WI38 (cell line): Measurements from ENCODE around the gene ENAH.

Source experiments
- H3K4me3 ChIP-seq: 2 replicates; pipeline ENCODE4 v1.5.1; 2011; ENCODE audit warnings: low read depth, mild to moderate bottlenecking, control low read depth, low read length
- TF ChIP-seq, protein P1 (sequence below): IDR thresholded peaks from 2 replicates; pipeline ENCODE4 v1.5.1; 2012; ENCODE audit warnings: low read depth, mild to moderate bottlenecking, control low read depth, low read length

Gene ENAH

DNA sequence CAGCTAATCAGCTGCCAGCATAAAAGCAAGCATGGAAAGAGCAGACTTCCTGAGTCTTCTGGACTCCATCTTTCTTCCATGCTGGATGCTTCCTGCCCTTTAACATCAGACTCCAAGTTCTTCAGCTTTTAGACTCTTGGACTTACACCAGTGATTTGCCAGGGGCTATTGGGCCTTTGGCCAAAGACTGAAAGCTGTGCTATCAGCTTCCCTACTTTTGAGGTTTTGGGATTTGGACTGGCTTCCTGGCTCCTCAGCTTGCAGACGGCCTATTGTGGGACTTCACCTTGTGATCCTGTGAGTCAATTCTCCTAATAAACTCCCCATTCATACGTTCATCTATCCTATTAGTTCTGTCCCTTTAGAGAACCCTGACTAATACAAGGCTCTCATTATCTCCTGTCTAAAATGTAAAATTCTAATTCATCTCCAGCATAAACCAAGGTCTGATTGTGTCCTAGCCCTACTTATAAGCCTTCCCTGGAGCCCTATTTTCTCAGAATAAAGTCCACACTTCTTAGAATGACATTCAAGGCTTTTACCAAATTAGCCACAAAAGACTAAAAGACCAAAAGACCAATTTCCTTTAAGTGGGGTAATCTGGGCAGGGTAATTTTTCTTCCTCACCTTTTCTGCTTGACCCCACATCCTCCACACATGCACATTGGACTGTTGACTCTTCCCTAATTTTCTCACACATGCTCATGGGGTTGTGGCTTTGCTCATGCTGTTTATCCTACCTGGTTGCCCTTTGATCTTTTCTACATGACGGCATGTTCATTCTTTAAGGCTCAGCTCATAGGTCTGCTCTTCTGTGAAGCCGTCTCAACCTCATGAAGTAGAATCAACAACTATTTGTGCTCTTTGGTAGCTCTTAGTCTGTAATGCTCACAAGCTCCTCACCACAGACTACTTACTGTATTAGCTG is 18.1 kb upstream of the ENAH start:
- H3K4me3 ChIP-seq = no peak overlapping the region
- TF ChIP-seq, protein P1, sequence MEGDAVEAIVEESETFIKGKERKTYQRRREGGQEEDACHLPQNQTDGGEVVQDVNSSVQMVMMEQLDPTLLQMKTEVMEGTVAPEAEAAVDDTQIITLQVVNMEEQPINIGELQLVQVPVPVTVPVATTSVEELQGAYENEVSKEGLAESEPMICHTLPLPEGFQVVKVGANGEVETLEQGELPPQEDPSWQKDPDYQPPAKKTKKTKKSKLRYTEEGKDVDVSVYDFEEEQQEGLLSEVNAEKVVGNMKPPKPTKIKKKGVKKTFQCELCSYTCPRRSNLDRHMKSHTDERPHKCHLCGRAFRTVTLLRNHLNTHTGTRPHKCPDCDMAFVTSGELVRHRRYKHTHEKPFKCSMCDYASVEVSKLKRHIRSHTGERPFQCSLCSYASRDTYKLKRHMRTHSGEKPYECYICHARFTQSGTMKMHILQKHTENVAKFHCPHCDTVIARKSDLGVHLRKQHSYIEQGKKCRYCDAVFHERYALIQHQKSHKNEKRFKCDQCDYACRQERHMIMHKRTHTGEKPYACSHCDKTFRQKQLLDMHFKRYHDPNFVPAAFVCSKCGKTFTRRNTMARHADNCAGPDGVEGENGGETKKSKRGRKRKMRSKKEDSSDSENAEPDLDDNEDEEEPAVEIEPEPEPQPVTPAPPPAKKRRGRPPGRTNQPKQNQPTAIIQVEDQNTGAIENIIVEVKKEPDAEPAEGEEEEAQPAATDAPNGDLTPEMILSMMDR = no peak

DNA sequence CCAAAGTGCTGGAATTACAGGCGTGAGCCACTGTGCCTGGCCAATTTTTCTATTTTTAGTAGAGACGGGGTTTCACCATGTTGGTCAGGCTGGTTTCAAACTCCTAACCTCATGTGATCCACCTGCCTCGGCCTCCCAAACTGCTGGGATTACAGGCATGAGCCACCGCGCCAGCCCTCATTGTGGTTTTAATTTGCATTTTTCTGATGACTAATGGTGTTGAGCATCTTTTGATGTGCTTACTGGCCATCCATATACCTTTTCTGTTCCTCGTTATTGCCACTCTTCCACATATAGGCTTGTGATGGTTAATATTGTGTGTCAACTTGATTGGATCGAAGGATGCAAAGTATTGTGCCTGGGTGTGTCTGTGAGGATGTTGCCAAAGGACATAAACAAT is 17.4 kb upstream of the ENAH start:
- no peak overlapping the region for H3K4me3 ChIP-seq
- TF ChIP-seq, protein P1 = no peak

DNA sequence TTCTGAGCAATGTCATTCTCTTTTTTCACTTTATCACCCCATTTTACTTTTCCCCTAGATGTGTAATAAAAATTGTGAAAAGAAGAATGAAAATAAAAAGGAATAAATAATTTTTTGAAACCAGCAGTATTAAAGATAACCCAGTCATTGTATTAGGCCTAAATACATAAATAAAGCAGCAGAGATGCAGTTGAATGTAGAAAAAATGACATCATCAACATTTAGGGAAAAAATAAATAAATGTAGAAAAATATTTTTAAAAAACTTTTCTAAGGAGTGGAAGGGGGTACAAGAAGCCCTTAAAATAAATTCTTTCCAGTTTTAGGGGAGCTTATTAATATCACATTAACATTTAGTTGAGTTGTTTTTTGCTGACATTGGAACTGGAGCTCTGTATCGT is 15.3 kb upstream of the ENAH start:
- no peak overlapping the region for H3K4me3 ChIP-seq
- TF ChIP-seq, protein P1 = no peak

DNA sequence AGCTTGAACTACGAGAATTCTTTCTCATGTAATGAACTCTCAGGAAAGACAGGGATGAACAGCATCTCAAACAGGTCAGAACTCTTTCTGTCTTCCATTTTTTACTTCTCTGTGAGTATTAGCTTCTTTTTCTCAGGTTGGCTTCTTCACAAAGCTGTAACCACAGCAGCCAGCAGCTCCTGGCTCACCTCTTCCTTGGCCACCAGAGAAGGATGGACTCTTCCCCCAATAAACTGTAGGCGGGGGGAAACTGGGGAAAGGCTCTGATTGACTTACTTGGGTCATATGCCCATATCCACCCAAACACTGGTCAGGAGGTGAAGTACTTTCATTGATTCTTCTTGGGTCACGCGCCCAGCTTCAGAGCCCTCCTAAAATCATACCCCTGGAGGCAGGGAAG is 14.4 kb upstream of the ENAH start:
- TF ChIP-seq, protein P1 = no peak
- no peak overlapping the region for H3K4me3 ChIP-seq

DNA sequence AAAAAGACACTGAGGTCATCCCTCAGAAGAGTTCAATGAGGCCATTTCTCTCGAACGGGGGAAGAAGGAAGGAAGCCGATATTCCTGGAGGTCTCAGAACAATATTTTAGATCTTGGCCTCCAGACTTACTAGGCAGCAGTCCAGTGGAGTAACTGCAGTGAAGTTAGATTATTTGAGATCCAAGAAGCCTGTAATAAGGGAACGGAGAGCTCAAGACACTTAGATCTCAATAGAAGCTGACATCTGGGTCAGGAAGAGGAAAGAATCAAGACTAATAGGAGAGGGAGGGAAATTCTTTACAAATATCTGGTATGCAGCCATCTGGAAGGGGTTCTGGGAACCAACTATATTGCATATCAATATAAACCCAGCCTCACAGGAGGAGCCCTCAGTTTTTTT is 13.6 kb upstream of the ENAH start:
- TF ChIP-seq, protein P1 = no peak
- H3K4me3 ChIP-seq = no peak overlapping the region

DNA sequence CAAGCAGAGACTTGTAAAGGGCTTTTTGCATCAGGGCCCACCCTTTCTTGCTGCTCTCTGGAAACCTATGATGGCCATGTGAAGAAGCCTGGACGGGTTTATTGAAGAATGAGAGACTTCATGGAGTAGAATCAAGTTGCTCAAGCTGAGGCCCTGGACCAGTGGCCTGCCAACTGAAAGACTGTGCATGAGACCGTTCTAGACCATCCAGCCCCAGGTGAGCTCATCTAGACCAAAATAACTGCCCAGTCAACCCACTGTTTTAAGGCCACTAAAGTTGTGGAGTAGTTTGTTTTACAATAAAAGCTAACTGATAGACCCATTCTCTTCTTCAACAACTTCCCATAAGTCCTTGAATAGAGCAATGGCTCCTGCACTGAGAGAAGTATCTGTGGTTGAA is 11.8 kb upstream of the ENAH start:
- TF ChIP-seq, protein P1 = no peak
- no peak overlapping the region for H3K4me3 ChIP-seq

DNA sequence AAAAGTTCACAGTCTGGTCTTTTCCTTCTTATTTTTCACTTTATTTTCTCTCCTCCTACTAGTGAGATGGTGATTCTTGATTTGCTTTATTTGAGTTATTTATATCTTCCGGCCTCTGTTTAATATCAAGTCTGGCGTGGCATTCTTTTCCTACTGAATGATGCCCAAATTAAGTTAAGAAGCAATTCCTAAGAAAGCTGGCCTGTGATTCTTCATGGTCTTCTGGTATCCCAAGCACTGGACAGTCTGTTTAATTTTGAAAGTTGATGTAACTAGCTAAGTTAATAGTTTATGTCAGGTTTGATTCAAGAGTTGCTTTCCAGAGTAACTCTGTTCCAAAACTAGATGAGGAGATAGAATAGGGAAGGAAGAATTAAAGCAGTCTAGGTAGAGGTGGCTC is 9.2 kb upstream of the ENAH start:
- no peak overlapping the region for H3K4me3 ChIP-seq
- TF ChIP-seq, protein P1 = no peak
